ENCODE results near the gene CHKA.

CHKA gene

DNA sequence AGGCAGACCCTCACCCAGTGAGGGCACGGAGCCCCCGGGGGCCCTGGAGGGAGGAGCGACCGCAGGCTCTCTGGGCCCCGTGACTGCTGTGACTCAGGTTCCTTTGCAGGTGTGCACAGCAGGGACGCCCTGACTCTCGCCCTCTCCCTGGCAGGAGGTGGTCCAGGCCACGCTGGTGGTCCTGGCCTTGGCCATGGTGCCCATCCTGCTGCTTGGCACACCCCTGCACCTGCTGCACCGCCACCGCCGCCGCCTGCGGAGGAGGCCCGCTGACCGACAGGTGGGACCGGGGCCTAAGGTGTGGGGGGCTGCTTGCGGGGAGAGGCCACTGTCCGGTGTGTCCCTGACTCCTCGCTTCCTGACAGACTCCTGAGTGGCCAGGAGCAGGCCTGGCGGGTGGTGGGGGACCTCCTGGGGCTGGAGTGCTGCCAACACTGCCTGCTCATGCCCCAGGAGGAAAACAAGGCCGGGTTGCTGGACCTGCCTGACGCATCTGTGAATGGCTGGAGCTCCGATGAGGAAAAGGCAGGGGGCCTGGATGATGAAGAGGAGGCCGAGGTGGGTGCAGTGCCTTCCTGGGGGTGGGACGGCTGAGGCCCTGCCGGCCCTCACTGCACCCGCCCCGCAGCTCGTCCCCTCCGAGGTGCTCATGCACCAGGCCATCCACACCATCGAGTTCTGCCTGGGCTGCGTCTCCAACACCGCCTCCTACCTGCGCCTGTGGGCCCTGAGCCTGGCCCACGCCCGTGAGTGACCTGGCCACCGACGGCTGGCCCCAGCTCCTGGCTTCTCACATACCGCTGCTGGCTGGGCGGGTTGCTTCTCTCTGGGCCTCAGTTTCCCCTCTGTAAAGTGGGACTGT, 71.4 kb downstream of the CHKA start:
- TF ChIP-seq, protein P1, sequence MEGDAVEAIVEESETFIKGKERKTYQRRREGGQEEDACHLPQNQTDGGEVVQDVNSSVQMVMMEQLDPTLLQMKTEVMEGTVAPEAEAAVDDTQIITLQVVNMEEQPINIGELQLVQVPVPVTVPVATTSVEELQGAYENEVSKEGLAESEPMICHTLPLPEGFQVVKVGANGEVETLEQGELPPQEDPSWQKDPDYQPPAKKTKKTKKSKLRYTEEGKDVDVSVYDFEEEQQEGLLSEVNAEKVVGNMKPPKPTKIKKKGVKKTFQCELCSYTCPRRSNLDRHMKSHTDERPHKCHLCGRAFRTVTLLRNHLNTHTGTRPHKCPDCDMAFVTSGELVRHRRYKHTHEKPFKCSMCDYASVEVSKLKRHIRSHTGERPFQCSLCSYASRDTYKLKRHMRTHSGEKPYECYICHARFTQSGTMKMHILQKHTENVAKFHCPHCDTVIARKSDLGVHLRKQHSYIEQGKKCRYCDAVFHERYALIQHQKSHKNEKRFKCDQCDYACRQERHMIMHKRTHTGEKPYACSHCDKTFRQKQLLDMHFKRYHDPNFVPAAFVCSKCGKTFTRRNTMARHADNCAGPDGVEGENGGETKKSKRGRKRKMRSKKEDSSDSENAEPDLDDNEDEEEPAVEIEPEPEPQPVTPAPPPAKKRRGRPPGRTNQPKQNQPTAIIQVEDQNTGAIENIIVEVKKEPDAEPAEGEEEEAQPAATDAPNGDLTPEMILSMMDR (IDR thresholded peaks at IDR 0.05; ENCODE audit: extremely low read depth, missing control alignments): no peak
- peak; percentile 32 for DNase-seq (ENCODE audit: low spot score)

DNA sequence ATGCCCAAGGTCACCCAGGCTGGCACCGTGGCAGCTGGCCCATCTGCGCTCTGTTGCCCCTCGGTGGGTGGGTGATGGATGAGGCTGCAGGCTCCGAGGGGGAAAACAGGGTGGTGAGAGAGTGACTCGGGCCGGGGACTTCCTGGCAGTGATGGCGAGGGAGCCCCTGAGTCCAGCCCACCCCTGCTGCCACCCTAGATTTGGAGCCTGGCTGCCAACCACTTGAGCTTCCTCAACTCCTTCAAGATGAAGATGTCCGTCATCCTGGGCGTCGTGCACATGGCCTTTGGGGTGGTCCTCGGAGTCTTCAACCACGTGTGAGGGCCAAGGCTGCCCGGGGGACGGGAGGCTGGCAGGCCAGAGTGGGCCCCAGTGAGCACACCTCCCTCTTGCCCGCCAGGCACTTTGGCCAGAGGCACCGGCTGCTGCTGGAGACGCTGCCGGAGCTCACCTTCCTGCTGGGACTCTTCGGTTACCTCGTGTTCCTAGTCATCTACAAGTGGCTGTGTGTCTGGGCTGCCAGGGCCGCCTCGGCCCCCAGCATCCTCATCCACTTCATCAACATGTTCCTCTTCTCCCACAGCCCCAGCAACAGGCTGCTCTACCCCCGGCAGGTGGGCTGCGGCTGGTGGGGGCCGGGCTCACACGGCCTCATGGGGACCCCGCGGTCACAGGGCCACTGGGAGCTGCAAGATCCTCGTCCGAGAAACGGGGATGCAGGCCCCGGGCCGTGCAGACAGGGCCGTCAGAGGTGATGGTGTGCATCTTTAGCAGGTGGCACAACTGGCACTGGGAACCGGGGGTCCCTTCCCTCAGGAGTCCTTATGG, 72.3 kb downstream of the CHKA start:
- TF ChIP-seq, protein P1 (IDR thresholded peaks at IDR 0.05; ENCODE audit: extremely low read depth, missing control alignments): no peak
- DNase-seq (ENCODE audit: low spot score): peak; percentile 36

DNA sequence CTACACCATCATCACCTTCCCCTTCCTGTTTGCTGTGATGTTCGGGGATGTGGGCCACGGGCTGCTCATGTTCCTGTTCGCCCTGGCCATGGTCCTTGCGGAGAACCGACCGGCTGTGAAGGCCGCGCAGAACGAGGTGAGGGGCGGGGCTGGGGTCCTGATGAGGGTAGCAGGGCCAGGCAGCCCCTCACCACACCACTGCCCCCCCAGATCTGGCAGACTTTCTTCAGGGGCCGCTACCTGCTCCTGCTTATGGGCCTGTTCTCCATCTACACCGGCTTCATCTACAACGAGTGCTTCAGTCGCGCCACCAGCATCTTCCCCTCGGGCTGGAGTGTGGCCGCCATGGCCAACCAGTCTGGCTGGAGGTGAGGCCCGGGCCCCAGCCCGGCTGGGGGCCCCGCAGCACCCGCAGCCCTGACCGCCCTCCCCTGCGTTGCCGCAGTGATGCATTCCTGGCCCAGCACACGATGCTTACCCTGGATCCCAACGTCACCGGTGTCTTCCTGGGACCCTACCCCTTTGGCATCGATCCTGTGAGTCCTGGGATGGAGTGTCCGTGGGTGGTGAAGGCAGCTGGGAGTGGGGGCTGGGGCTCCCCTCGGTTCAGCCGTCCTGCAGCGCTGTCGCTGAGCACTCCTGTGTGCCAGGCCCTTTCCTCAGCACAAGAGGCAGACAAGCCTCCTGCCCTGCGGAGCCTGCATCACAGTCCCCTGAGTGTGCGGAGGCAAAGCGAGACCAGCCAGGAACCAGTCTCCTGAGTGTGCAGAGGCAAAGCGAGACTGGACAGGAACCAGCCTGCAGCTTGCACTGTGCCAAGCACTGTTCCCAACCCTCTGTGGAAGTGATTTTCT, 73.5 kb downstream of the CHKA start:
- peak; percentile 32 for DNase-seq (ENCODE audit: low spot score)
- TF ChIP-seq, protein P1 (IDR thresholded peaks at IDR 0.05; ENCODE audit: extremely low read depth, missing control alignments): no peak

DNA sequence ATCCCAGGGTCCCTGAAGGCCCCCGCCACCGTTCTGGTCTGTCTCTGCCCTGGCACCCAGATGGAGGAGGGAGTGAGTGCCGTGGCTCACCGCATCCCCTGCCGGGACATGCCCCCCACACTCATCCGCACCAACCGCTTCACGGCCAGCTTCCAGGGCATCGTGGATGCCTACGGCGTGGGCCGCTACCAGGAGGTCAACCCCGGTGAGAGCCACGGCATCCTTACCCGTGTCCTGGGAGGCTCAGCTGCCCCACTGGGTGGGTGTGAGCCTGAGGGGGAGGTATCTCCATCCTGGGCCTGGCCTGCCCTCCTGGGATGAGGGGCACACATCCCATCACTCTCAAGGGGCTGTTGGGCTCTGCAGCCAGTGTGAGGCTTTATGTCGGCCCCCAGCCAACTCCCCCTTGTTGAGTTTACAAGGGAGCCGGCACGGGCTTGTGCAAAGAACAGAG, 76.3 kb downstream of the CHKA start:
- DNase-seq (ENCODE audit: low spot score): peak; percentile 25
- TF ChIP-seq, protein P1 (IDR thresholded peaks at IDR 0.05; ENCODE audit: extremely low read depth, missing control alignments): no peak

DNA sequence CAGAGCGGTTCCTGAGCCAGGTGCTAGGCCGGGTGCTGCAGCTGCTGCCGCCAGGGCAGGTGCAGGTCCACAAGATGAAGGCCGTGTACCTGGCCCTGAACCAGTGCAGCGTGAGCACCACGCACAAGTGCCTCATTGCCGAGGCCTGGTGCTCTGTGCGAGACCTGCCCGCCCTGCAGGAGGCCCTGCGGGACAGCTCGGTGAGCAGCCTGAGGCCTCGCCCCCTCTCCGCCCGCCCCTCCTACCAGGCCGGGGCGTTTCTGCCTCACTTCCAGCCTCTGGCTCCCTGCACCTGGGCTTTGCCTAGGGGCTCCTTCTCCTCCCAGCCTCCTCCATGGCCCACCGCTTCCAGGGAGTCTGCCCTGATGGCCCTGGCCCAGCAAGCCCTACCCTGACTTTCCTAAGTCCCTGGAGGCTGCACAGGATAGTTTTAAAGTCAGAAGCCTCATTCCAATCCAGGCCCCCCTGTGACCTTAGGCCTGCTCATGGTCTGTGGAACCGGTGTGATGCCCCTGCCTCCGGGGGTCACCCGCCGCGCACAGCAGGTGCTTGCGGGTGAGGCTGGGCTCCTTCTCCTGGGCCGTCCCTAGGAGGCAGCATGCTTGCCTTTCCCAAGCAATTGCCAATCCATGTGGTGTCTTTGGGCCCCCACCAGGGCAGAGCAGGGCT, 76.9 kb downstream of the CHKA start:
- DNase-seq (ENCODE audit: low spot score): peak; percentile 25
- TF ChIP-seq, protein P1 (IDR thresholded peaks at IDR 0.05; ENCODE audit: extremely low read depth, missing control alignments): no peak

DNA sequence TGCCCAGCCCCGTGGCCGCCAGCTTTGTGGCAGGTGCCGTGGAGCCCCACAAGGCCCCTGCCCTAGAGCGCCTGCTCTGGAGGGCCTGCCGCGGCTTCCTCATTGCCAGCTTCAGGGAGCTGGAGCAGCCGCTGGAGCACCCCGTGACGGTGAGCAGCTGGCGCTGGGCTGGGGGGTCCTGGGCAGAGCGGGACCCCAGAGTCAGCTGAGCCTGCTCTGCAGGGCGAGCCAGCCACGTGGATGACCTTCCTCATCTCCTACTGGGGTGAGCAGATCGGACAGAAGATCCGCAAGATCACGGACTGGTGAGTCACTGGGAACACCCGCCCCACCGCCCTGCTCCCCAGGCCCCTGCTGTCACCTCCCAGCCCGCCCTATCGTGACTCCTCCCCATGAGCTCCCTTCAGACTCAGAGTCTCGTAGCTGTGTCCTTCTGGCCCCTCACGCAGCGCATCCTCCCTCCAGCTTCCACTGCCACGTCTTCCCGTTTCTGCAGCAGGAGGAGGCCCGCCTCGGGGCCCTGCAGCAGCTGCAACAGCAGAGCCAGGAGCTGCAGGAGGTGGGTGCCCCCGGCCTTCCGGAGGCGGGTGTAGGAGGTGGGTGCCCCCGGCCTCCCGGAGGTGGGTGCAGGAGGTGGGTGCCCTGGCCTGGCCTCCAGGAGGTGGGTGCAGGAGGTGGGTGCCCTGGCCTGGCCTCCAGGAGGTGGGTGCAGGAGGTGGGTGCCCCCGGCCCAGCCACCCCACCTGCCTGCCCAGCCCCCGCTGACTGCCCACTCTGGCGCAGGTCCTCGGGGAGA, 77.6 kb downstream of the CHKA start:
- peak; percentile 25 for DNase-seq (ENCODE audit: low spot score)
- TF ChIP-seq, protein P1 (IDR thresholded peaks at IDR 0.05; ENCODE audit: extremely low read depth, missing control alignments): no peak
